OCI-LY7 (cell line): ENCODE data around the gene MAGEF1. TPM values are rescaled to one million over a fixed set of nuclear protein-coding genes. Genes with fewer than 3 reads are reported as not detected.

Source experiments
- BruUV-seq: library from RNA; stranded (reverse); fragments of 400-500 nt; replicated peaks from 2 replicates; lab custom pipeline; 2021; lab: Mats Ljungman, UMichigan
- CTCF ChIA-PET: fragments of 300-600 bp; sonication (Branson Sonifier 250); formaldehyde crosslinking; loops from one replicate; lab custom pipeline; 2022; ENCODE audit warnings: antibody characterized with exemption; ENCODE audit not compliant: unreplicated experiment; lab: Charles Lee
- POLR2A ChIA-PET: fragments of 300-600 bp; sonication (Branson Sonifier 250); formaldehyde crosslinking; loops from one replicate; lab custom pipeline; 2022; ENCODE audit warnings: antibody characterized with exemption; lab: Charles Lee
- DNase-seq: peaks from one replicate; pipeline ENCODE4 v3.0.0-alpha.2; 2015; ENCODE audit warnings: low spot score
- H2AFZ ChIP-seq: fragments of 200-600 bp; sonication (generic), shearing (Covaris generic); 2 replicates; pipeline ENCODE4 v1.6.1; 2014; ENCODE audit warnings: mild to moderate bottlenecking, antibody characterized with exemption, low read length, moderate library complexity
- H3K27ac ChIP-seq: fragments of 200-600 bp; sonication (generic); 2 replicates; pipeline ENCODE4 v1.5.1; 2014; ENCODE audit warnings: mixed run types, low read depth, mild to moderate bottlenecking, moderate library complexity, low read length, inconsistent platforms; ENCODE audit not compliant: poor library complexity, severe bottlenecking
- H3K36me3 ChIP-seq: fragments of 200-600 bp; sonication (generic); 2 replicates; pipeline ENCODE4 v1.6.1; 2014; ENCODE audit warnings: mild to moderate bottlenecking, antibody characterized with exemption, low read length, moderate library complexity, mixed read lengths; ENCODE audit not compliant: insufficient read depth
- H3K4me1 ChIP-seq: fragments of 200-600 bp; sonication (generic); 2 replicates; pipeline ENCODE4 v1.5.1; 2014; ENCODE audit warnings: mild to moderate bottlenecking, low read length; ENCODE audit not compliant: insufficient read depth, poor library complexity, severe bottlenecking
- H3K4me2 ChIP-seq: fragments of 200-600 bp; sonication (generic); 2 replicates; pipeline ENCODE4 v1.6.1; 2014; ENCODE audit warnings: mild to moderate bottlenecking, low read length
- H3K4me3 ChIP-seq: fragments of 200-600 bp; sonication (generic); 2 replicates; pipeline ENCODE4 v1.5.1; 2014; ENCODE audit warnings: mild to moderate bottlenecking, low read depth, low read length; ENCODE audit not compliant: poor library complexity, severe bottlenecking
- H3K79me2 ChIP-seq: fragments of 200-600 bp; sonication (generic); 2 replicates; pipeline ENCODE4 v1.6.1; 2016; ENCODE audit warnings: low read depth, mild to moderate bottlenecking, low read length, moderate library complexity, mixed read lengths; ENCODE audit not compliant: insufficient read depth
- H3K9me2 ChIP-seq: fragments of 200-600 bp; sonication (generic); 2 replicates; pipeline ENCODE4 v1.6.1; 2016; ENCODE audit warnings: mild to moderate bottlenecking, low read length, mixed read lengths; ENCODE audit not compliant: insufficient read depth
- H3K9me3 ChIP-seq: fragments of 200-600 bp; sonication (generic); 2 replicates; pipeline ENCODE4 v1.6.1; 2014; ENCODE audit warnings: mild to moderate bottlenecking, mixed run types, low read length, mixed read lengths
- H4K20me1 ChIP-seq: fragments of 200-600 bp; sonication (generic); 2 replicates; pipeline ENCODE4 v1.6.1; 2014; ENCODE audit warnings: mild to moderate bottlenecking, antibody characterized with exemption, low read length, moderate library complexity, mixed read lengths; ENCODE audit not compliant: insufficient read depth
- CTCF ChIP-seq: fragments of 200-600 bp; sonication (generic); conservative IDR thresholded peaks from 2 replicates; pipeline ENCODE4 v1.5.1; 2014; ENCODE audit warnings: mild to moderate bottlenecking, antibody characterized with exemption, low read length, moderate library complexity, mixed read lengths
- EZH2phosphoT487 ChIP-seq: fragments of 200-600 bp; sonication (generic); IDR thresholded peaks from 2 replicates; pipeline ENCODE4 v1.6.1; 2018; ENCODE audit warnings: low read depth, borderline replicate concordance, mild to moderate bottlenecking, mixed run types, antibody characterized with exemption, low read length, moderate library complexity, mixed read lengths
- intact Hi-C: fragments of 100-400 bp; cut with micrococcal nuclease; formaldehyde crosslinking; loops from one replicate; pipeline ENCODE4 v1.10.0; 2022; ENCODE audit not compliant: unreplicated experiment
- total RNA-seq, 2 experiments: library from RNA; depleted of rRNA in 1 of 2; stranded (reverse); fragments of >200 nt in 1 of 2; shearing (Covaris generic) in 1 of 2; gene quantifications; 2 replicates each; pipeline ENCODE4 v1.2.3, GENCODE V29; 2014 to 2022

MAGEF1 gene
- total RNA-seq, 2 experiments from 2014 or later, result 29.2 to 47.8 TPM

- POLR2A ChIA-PET, result no interaction called here
- Histone ChIP-seq H3K4me2 (no peak overlapping the region), H2AFZ (no peak overlapping the region), H3K9me3 (no peaks in the 10 kb centered on the region), H3K79me2 (no peaks in the 10 kb centered on the region), H3K4me1 (no peaks in the 10 kb centered on the region), H4K20me1 (no peaks in the 10 kb centered on the region), H3K27ac (no peak overlapping the region), H3K36me3 (no peaks in the 10 kb centered on the region), H3K9me2 (no peaks in the 10 kb centered on the region), H3K4me3 (no peak overlapping the region)
- no peak for DNase-seq
- intact Hi-C loops, result no loop called here
- CTCF ChIA-PET, result no interaction called here
- no TSS peak for BruUV-seq
- no peak for TF ChIP-seq CTCF
- TF ChIP-seq EZH2phosphoT487, result no peak
Observed at GRCh38 chr3:184683234-184683633, 28.6 kb downstream of the MAGEF1 start.

GRCh38 chr3:184682671-184683070, 29.2 kb downstream of the MAGEF1 start:
- DNase-seq, result no peak
- intact Hi-C loops, result no loop called here
- Histone ChIP-seq H3K27ac (no peak overlapping the region), H3K4me1 (no peaks in the 10 kb centered on the region), H3K79me2 (no peaks in the 10 kb centered on the region), H3K36me3 (no peaks in the 10 kb centered on the region), H3K9me3 (no peaks in the 10 kb centered on the region), H3K4me2 (no peak overlapping the region), H4K20me1 (no peaks in the 10 kb centered on the region), H3K4me3 (no peak overlapping the region), H3K9me2 (no peaks in the 10 kb centered on the region), H2AFZ (no peak overlapping the region)
- ChIA-PET CTCF (no interaction called here), POLR2A (no interaction called here)
- TF ChIP-seq EZH2phosphoT487 (no peak), CTCF (no peak)
- no TSS peak for BruUV-seq

- no peak overlapping the region for H2AFZ ChIP-seq
- no peaks in the 10 kb centered on the region for H3K36me3 ChIP-seq
- no peaks in the 10 kb centered on the region for H3K79me2 ChIP-seq
- POLR2A ChIA-PET, result interaction anchor here (0.9 kb wide), 1 partner anchor 18 kb away, joined by 3 read pairs; no protein-coding TSS in a partner anchor
- no peaks in the 10 kb centered on the region for H4K20me1 ChIP-seq
- intact Hi-C loops, result no loop called here
- H3K9me2 ChIP-seq, result no peaks in the 10 kb centered on the region
- H3K4me3 ChIP-seq, result no peak overlapping the region
- H3K27ac ChIP-seq, result no peak overlapping the region
- no peak overlapping the region for H3K4me2 ChIP-seq
- H3K9me3 ChIP-seq, result no peaks in the 10 kb centered on the region
- BruUV-seq, result no TSS peak
- DNase-seq, result no peak
- CTCF ChIA-PET, result interaction anchor here (0.6 kb wide), 1 partner anchor 798 kb away, joined by 3 read pairs; no protein-coding TSS in a partner anchor
- H3K4me1 ChIP-seq, result no peaks in the 10 kb centered on the region
- TF ChIP-seq CTCF (no peak), EZH2phosphoT487 (no peak)
Observed at GRCh38 chr3:184680385-184681345, 31.2 kb downstream of the MAGEF1 start.
